Measurements from ENCODE around the gene EML6.

GRCh38 chr2:55012672-55013484 is 289.4 kb downstream of the EML6 start:
- TF ChIP-seq CTCF (IDR thresholded peaks at IDR 0.05; ENCODE audit: low read depth, low read length) (no peak), EZH2phosphoT487 (IDR thresholded peaks at IDR 0.05; ENCODE audit: low read depth) (no peak)
